PC-9 (cell line): ENCODE data around the gene GJC2.

Source experiments
- CTCF ChIP-seq: fragments of 200-600 bp; sonication (generic); conservative IDR thresholded peaks from 2 replicates; pipeline ENCODE4 v1.6.1; 2017; ENCODE audit warnings: mixed run types, antibody characterized with exemption, mild to moderate bottlenecking, moderate library complexity
- EZH2 ChIP-seq: fragments of 200-600 bp; sonication (generic); IDR thresholded peaks from 2 replicates; pipeline ENCODE4 v1.8.0; 2017; ENCODE audit warnings: antibody characterized with exemption, low read depth

GRCh38 chr1:228158151-228159007 is 8.6 kb downstream of the GJC2 start:
- no peak for TF ChIP-seq EZH2
- no peak for TF ChIP-seq CTCF
